Trophoblast cell (in vitro differentiated cells and primary cell): ENCODE measurements around the gene MAGI2.

Source experiments
- DNase-seq, 2 donors: peaks; one replicate each; pipeline ENCODE4 v3.0.0-alpha.2; 2016
- H2AFZ ChIP-seq: 2 replicates; pipeline ENCODE4 v1.6.1; 2013; ENCODE audit warnings: low read length, moderate library complexity, mild to moderate bottlenecking; ENCODE audit not compliant: insufficient read depth, poor library complexity
- H2AK5ac ChIP-seq: 2 replicates; pipeline ENCODE4 v1.6.1; 2013; ENCODE audit warnings: mild to moderate bottlenecking, low read length
- H2BK120ac ChIP-seq: 2 replicates; pipeline ENCODE4 v1.6.1; 2013; ENCODE audit warnings: low read length, mild to moderate bottlenecking, moderate library complexity; ENCODE audit not compliant: insufficient read depth, poor library complexity
- H2BK12ac ChIP-seq: 2 replicates; pipeline ENCODE4 v1.6.1; 2013; ENCODE audit warnings: mild to moderate bottlenecking, low read length, moderate library complexity
- H2BK5ac ChIP-seq: 2 replicates; pipeline ENCODE4 v1.6.1; 2013; ENCODE audit warnings: low read length, low read depth, moderate library complexity, mild to moderate bottlenecking; ENCODE audit not compliant: poor library complexity
- H3K14ac ChIP-seq: 2 replicates; pipeline ENCODE4 v1.6.1; 2013; ENCODE audit warnings: mild to moderate bottlenecking, low read length
- H3K18ac ChIP-seq: 2 replicates; pipeline ENCODE4 v1.6.1; 2013; ENCODE audit warnings: mild to moderate bottlenecking, low read length
- H3K23ac ChIP-seq: 2 replicates; pipeline ENCODE4 v1.6.1; 2013; ENCODE audit warnings: low read length
- H3K27ac ChIP-seq: 2 replicates; pipeline ENCODE4 v1.5.1; 2013; ENCODE audit warnings: low read depth, mild to moderate bottlenecking, inconsistent platforms, low read length, moderate library complexity
- H3K27me3 ChIP-seq: 2 replicates; pipeline ENCODE4 v1.6.1; 2013; ENCODE audit warnings: inconsistent platforms, mild to moderate bottlenecking, low read length, moderate library complexity; ENCODE audit not compliant: insufficient read depth
- H3K36me3 ChIP-seq, 2 experiments: 1 replicate in 1 of 2; 2 replicates in 1 of 2; pipeline ENCODE4 v1.6.1; 2013; ENCODE audit warnings: low read length in 2 of 2, mild to moderate bottlenecking in 2 of 2, moderate library complexity in 1 of 2; ENCODE audit not compliant: insufficient read depth in 2 of 2, control insufficient read depth in 1 of 2
- H3K4ac ChIP-seq: 2 replicates; pipeline ENCODE4 v1.6.1; 2013; ENCODE audit warnings: low read depth, mild to moderate bottlenecking, low read length, moderate library complexity
- H3K4me1 ChIP-seq, 2 experiments: 1 replicate in 1 of 2; 2 replicates in 1 of 2; pipeline ENCODE4 v1.6.1; 2013; ENCODE audit warnings: low read length in 2 of 2, mild to moderate bottlenecking in 2 of 2, moderate library complexity in 1 of 2; ENCODE audit not compliant: insufficient read depth in 2 of 2, control insufficient read depth in 1 of 2
- H3K4me2 ChIP-seq: 2 replicates; pipeline ENCODE4 v1.6.1; 2013; ENCODE audit warnings: inconsistent platforms, mild to moderate bottlenecking, low read length, moderate library complexity
- H3K4me3 ChIP-seq: 2 replicates; pipeline ENCODE4 v1.5.1; 2013; ENCODE audit warnings: mild to moderate bottlenecking, low read depth, low read length, inconsistent platforms
- H3K79me1 ChIP-seq: one replicate; pipeline ENCODE4 v1.6.1; 2013; ENCODE audit warnings: low read length
- H3K79me2 ChIP-seq: 2 replicates; pipeline ENCODE4 v1.6.1; 2013; ENCODE audit warnings: low read length, mild to moderate bottlenecking; ENCODE audit not compliant: control insufficient read depth, insufficient read depth, poor library complexity
- H3K9ac ChIP-seq: 2 replicates; pipeline ENCODE4 v1.6.1; 2013; ENCODE audit warnings: mild to moderate bottlenecking, low read length
- H3K9me3 ChIP-seq: 2 replicates; pipeline ENCODE4 v1.6.1; 2013; ENCODE audit warnings: low read depth, mild to moderate bottlenecking, control low read depth, inconsistent platforms, low read length; ENCODE audit not compliant: insufficient read depth
- H4K12ac ChIP-seq: 2 replicates; pipeline ENCODE4 v1.6.1; 2013; ENCODE audit warnings: low read depth, mild to moderate bottlenecking, low read length, moderate library complexity
- H4K8ac ChIP-seq: 2 replicates; pipeline ENCODE4 v1.6.1; 2013; ENCODE audit warnings: low read depth, mild to moderate bottlenecking, low read length, moderate library complexity
- H4K91ac ChIP-seq: one replicate; pipeline ENCODE4 v1.6.1; 2013; ENCODE audit warnings: low read depth, mild to moderate bottlenecking, low read length, moderate library complexity
- WGBS: extraction: QIAGEN DNeasy Blood & Tissue Kit; methylation state at CpG from one replicate; pipeline ENCODE4 v1.1.7; 2013; ENCODE audit warnings: missing lambda C conversion rate; ENCODE audit not compliant: insufficient read length, insufficient coverage; ENCODE audit errors: extremely low coverage; 5-methylcytosine and 5-hydroxymethylcytosine counted together

MAGI2 gene

GRCh38 chr7:79211724-79212123, 241.7 kb downstream of the MAGI2 start:
- H4K8ac ChIP-seq: no peak overlapping the region
- no CpG with 5 or more reads among the region's 2 CpGs for WGBS
- H4K12ac ChIP-seq: no peak overlapping the region
- no peak overlapping the region for H2AFZ ChIP-seq
- no peak overlapping the region for H3K14ac ChIP-seq
- H3K27ac ChIP-seq: no peak overlapping the region
- H4K91ac ChIP-seq: no peak overlapping the region
- H3K79me2 ChIP-seq: no peaks in the 10 kb centered on the region
- no peaks in the 10 kb centered on the region for H3K36me3 ChIP-seq
- H3K9me3 ChIP-seq: no peaks in the 10 kb centered on the region
- DNase-seq: peak in 1 of 2 donors; percentile 55
- H3K4me1 ChIP-seq: no peaks in the 10 kb centered on the region
- H2BK120ac ChIP-seq: no peak overlapping the region
- H3K23ac ChIP-seq: no peak overlapping the region
- no peaks in the 10 kb centered on the region for H3K79me1 ChIP-seq
- H3K4ac ChIP-seq: no peak overlapping the region
- H3K4me3 ChIP-seq: no peak overlapping the region
- H3K18ac ChIP-seq: no peak overlapping the region
- no peak overlapping the region for H3K9ac ChIP-seq
- H2AK5ac ChIP-seq: no peak overlapping the region
- no peak overlapping the region for H2BK5ac ChIP-seq
- no peak overlapping the region for H2BK12ac ChIP-seq
- no peaks in the 10 kb centered on the region for H3K27me3 ChIP-seq
- H3K4me2 ChIP-seq: no peak overlapping the region

GRCh38 chr7:79199961-79200360, 253.5 kb downstream of the MAGI2 start:
- no peaks in the 10 kb centered on the region for H3K79me1 ChIP-seq
- H3K27me3 ChIP-seq: no peaks in the 10 kb centered on the region
- no peak overlapping the region for H3K23ac ChIP-seq
- no peak overlapping the region for H3K14ac ChIP-seq
- H3K18ac ChIP-seq: no peak overlapping the region
- no peaks in the 10 kb centered on the region for H3K9me3 ChIP-seq
- H3K4me1 ChIP-seq: no peaks in the 10 kb centered on the region
- no peak overlapping the region for H4K91ac ChIP-seq
- H3K27ac ChIP-seq: no peak overlapping the region
- no peaks in the 10 kb centered on the region for H3K36me3 ChIP-seq
- H2BK12ac ChIP-seq: no peak overlapping the region
- H3K79me2 ChIP-seq: no peaks in the 10 kb centered on the region
- no peak overlapping the region for H2AFZ ChIP-seq
- H4K12ac ChIP-seq: no peak overlapping the region
- no peak overlapping the region for H2AK5ac ChIP-seq
- WGBS: no CpG with 5 or more reads among the region's 2 CpGs
- H3K4me2 ChIP-seq: no peak overlapping the region
- H3K9ac ChIP-seq: no peak overlapping the region
- H2BK120ac ChIP-seq: no peak overlapping the region
- no peak overlapping the region for H3K4ac ChIP-seq
- no peak for DNase-seq
- no peak overlapping the region for H4K8ac ChIP-seq
- H3K4me3 ChIP-seq: no peak overlapping the region
- H2BK5ac ChIP-seq: no peak overlapping the region

- H3K14ac ChIP-seq: no peak overlapping the region
- no peak overlapping the region for H4K91ac ChIP-seq
- H3K4me3 ChIP-seq: no peak overlapping the region
- DNase-seq: peak in 1 of 2 donors; percentile 19
- no peak overlapping the region for H2BK12ac ChIP-seq
- H3K79me2 ChIP-seq: no peaks in the 10 kb centered on the region
- no peak overlapping the region for H3K18ac ChIP-seq
- H3K79me1 ChIP-seq: no peaks in the 10 kb centered on the region
- no peak overlapping the region for H3K4ac ChIP-seq
- H2BK5ac ChIP-seq: no peak overlapping the region
- H3K9ac ChIP-seq: no peak overlapping the region
- WGBS: no CpG with 5 or more reads among the region's 6 CpGs
- no peak overlapping the region for H2AFZ ChIP-seq
- no peak overlapping the region for H3K23ac ChIP-seq
- no peak overlapping the region for H4K8ac ChIP-seq
- no peak overlapping the region for H2BK120ac ChIP-seq
- no peaks in the 10 kb centered on the region for H3K4me1 ChIP-seq
- H3K36me3 ChIP-seq: no peaks in the 10 kb centered on the region
- H3K27ac ChIP-seq: no peak overlapping the region
- no peak overlapping the region for H3K4me2 ChIP-seq
- no peak overlapping the region for H2AK5ac ChIP-seq
- H4K12ac ChIP-seq: no peak overlapping the region
- H3K27me3 ChIP-seq: no peaks in the 10 kb centered on the region
- H3K9me3 ChIP-seq: no peaks in the 10 kb centered on the region
Observed at GRCh38 chr7:79199266-79199665, 254.2 kb downstream of the MAGI2 start.

DNA sequence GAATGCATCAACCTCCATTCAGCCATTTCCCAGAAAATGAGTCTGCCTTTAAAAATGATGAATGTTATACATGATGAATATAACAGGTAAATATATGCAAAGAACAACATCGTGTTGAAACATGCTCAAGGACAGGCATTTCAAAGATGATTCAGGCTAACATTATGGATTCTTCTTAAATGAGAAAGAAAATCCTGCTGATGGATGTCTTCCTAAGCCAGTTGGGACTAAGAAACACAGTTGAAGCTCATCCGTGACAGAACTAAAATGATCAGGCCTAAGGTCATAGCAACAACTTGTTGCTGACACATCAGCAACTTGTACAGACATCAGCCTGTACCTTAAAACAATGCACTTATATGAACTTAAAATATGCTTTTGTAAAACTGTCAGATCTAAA, 267.9 kb downstream of the MAGI2 start:
- no peak for DNase-seq
- Histone ChIP-seq H3K18ac (no peak overlapping the region), H2AFZ (no peak overlapping the region), H3K4me1 (no peaks in the 10 kb centered on the region), H3K9ac (no peak overlapping the region), H3K9me3 (no peaks in the 10 kb centered on the region), H3K27me3 (no peaks in the 10 kb centered on the region), H3K14ac (no peak overlapping the region), H3K79me1 (no peaks in the 10 kb centered on the region), H3K79me2 (no peaks in the 10 kb centered on the region), H2BK120ac (no peak overlapping the region), H2BK5ac (no peak overlapping the region), H4K8ac (no peak overlapping the region), H4K91ac (no peak overlapping the region), H3K4me3 (no peak overlapping the region), H2BK12ac (no peak overlapping the region), H3K4me2 (no peak overlapping the region), H4K12ac (no peak overlapping the region), H3K23ac (no peak overlapping the region), H3K4ac (no peak overlapping the region), H3K27ac (no peak overlapping the region), H3K36me3 (no peaks in the 10 kb centered on the region), H2AK5ac (no peak overlapping the region)
- WGBS: no CpG with 5 or more reads among the region's 2 CpGs
